Measurements from ENCODE around the gene ASCC3.

The ASCC3 gene

DNA sequence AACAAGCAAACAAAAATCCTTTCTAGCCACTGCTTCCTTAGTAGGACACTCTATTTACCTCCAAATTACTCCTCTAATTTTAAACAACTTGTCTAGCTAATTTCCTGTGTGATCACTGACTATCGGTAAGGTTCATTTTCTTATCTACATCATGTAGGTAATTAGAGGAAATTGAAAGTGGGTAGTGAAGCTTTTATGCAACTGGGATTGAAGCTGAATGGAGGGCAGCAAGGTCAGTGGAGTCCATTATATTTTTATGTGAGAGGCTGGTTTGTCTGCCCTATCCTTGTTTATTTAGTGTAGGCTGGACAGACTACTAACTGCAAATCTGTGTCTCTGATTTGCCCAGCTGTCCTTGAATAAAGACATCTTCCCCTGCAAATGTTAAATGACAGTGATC lies 327.9 kb downstream of the ASCC3 start:
- DNase-seq (ENCODE audit: low spot score) (no peak), ATAC-seq (ENCODE audit: low read depth) (no peak)
- Histone ChIP-seq H3K4me1 (ENCODE audit: insufficient read depth, poor library complexity, severe bottlenecking) (no peaks in the 10 kb centered on the region), H3K9me3 (ENCODE audit: severe bottlenecking) (no peaks in the 10 kb centered on the region), H3K4me3 (ENCODE audit: severe bottlenecking) (no peak overlapping the region), H3K36me3 (ENCODE audit: low read depth) (0 out of 2 replicates have a peak, but pooled peaks cover 5% of the 10 kb centered on the region), H3K27me3 (ENCODE audit: insufficient read depth, poor library complexity, severe bottlenecking) (no peaks in the 10 kb centered on the region), H3K27ac (ENCODE audit: poor library complexity, severe bottlenecking) (no peak overlapping the region)
- TF ChIP-seq CTCF (IDR thresholded peaks at IDR 0.05; ENCODE audit: poor library complexity, severe bottlenecking) = no peak

GRCh38 chr6:100549406-100550167 lies 331.5 kb downstream of the ASCC3 start:
- no peaks in the 10 kb centered on the region for H3K9me3 ChIP-seq (ENCODE audit: severe bottlenecking)
- no peak for TF ChIP-seq CTCF (IDR thresholded peaks at IDR 0.05; ENCODE audit: poor library complexity, severe bottlenecking)
- no peak overlapping the region for H3K27ac ChIP-seq (ENCODE audit: poor library complexity, severe bottlenecking)
- ATAC-seq (ENCODE audit: low read depth) = no peak
- H3K27me3 ChIP-seq (ENCODE audit: insufficient read depth, poor library complexity, severe bottlenecking) = no peaks in the 10 kb centered on the region
- no peak for DNase-seq (ENCODE audit: low spot score)
- no peaks in the 10 kb centered on the region for H3K4me1 ChIP-seq (ENCODE audit: insufficient read depth, poor library complexity, severe bottlenecking)
- H3K4me3 ChIP-seq (ENCODE audit: severe bottlenecking) = no peak overlapping the region
- H3K36me3 ChIP-seq (ENCODE audit: low read depth) = 0 out of 2 replicates have a peak, but pooled peaks cover 5% of the 10 kb centered on the region

DNA sequence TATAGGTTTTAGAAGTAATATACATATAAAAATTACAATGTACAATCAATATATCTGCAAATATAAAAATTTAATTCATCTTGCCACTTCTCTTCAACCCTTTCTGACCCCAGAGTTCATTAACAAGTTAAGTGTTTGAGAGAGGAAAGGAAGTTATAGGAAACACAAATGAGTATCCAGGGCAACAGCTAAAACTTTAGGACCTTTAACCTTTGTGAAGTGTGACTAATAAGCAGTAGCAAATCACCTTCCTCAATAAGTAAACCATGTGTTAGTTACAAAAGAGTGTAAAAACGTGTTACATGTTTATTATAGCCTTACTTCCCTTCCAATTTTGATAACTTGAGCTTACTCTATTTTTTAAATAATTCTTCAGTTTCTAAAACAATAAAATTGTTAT lies 343.0 kb downstream of the ASCC3 start:
- Histone ChIP-seq H3K9me3 (ENCODE audit: severe bottlenecking) (no peaks in the 10 kb centered on the region), H3K27me3 (ENCODE audit: insufficient read depth, poor library complexity, severe bottlenecking) (no peaks in the 10 kb centered on the region), H3K4me3 (ENCODE audit: severe bottlenecking) (no peak overlapping the region), H3K36me3 (ENCODE audit: low read depth) (peaks cover 10% of the 10 kb centered on the region; the same call in 1 of the 2 replicates), H3K27ac (ENCODE audit: poor library complexity, severe bottlenecking) (no peak overlapping the region), H3K4me1 (ENCODE audit: insufficient read depth, poor library complexity, severe bottlenecking) (no peaks in the 10 kb centered on the region)
- no peak for DNase-seq (ENCODE audit: low spot score)
- ATAC-seq (ENCODE audit: low read depth) = no peak
- no peak for TF ChIP-seq CTCF (IDR thresholded peaks at IDR 0.05; ENCODE audit: poor library complexity, severe bottlenecking)

GRCh38 chr6:100518588-100518987 lies 362.5 kb downstream of the ASCC3 start:
- Histone ChIP-seq H3K9me3 (ENCODE audit: severe bottlenecking) (no peaks in the 10 kb centered on the region), H3K4me1 (ENCODE audit: insufficient read depth, poor library complexity, severe bottlenecking) (no peaks in the 10 kb centered on the region), H3K36me3 (ENCODE audit: low read depth) (peaks cover 45% of the 10 kb centered on the region), H3K27me3 (ENCODE audit: insufficient read depth, poor library complexity, severe bottlenecking) (no peaks in the 10 kb centered on the region), H3K27ac (ENCODE audit: poor library complexity, severe bottlenecking) (no peak overlapping the region), H3K4me3 (ENCODE audit: severe bottlenecking) (no peak overlapping the region)
- DNase-seq (ENCODE audit: low spot score) = no peak
- no peak for ATAC-seq (ENCODE audit: low read depth)
- no peak for TF ChIP-seq CTCF (IDR thresholded peaks at IDR 0.05; ENCODE audit: poor library complexity, severe bottlenecking)

DNA sequence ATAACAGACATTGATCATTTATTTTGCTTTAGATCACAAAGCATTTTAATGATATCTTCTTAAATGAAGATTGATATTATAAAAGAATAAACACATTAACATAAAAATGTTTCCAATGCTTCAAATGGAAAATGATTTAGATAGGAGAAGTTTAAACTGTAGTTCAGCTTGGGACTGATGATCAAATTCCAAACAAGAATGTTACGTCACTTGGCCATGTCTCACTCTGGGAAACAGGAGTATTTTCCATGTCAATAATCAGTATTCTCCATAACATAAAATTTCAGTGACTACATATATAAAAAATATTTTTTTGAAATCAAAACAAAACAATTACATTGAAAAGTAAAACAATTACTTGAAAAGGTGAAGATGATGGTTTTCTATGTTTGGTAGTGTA lies 363.5 kb downstream of the ASCC3 start:
- no peaks in the 10 kb centered on the region for H3K4me1 ChIP-seq (ENCODE audit: insufficient read depth, poor library complexity, severe bottlenecking)
- ATAC-seq (ENCODE audit: low read depth) (no peak), DNase-seq (ENCODE audit: low spot score) (no peak)
- H3K27me3 ChIP-seq (ENCODE audit: insufficient read depth, poor library complexity, severe bottlenecking) = no peaks in the 10 kb centered on the region
- no peak for TF ChIP-seq CTCF (IDR thresholded peaks at IDR 0.05; ENCODE audit: poor library complexity, severe bottlenecking)
- H3K27ac ChIP-seq (ENCODE audit: poor library complexity, severe bottlenecking) = no peak overlapping the region
- H3K9me3 ChIP-seq (ENCODE audit: severe bottlenecking) = no peaks in the 10 kb centered on the region
- H3K36me3 ChIP-seq (ENCODE audit: low read depth) = peaks cover 53% of the 10 kb centered on the region
- H3K4me3 ChIP-seq (ENCODE audit: severe bottlenecking) = no peak overlapping the region
